GM19023 (cell line): ENCODE data around the gene IRF8.
A peak's percentile ranks its signal among the peaks of the same experiment; 100 is the strongest.
"Not testable (repeated sequence)": the region's sequence is repeated elsewhere in the genome, so short reads cannot be mapped to it uniquely, and the experiment has no call there.

Source experiments
- ATAC-seq: cut with Tn5 transposase; IDR thresholded peaks from one replicate; pipeline ENCODE4 v1.9.1; 2021; ENCODE audit warnings: mild to moderate bottlenecking, moderate library complexity; ENCODE audit not compliant: unreplicated experiment

IRF8 gene

GRCh38 chr16:85891776-85892166, 7.2 kb upstream of the IRF8 start:
- no peak for ATAC-seq

- no peak for ATAC-seq
Measured at GRCh38 chr16:85892760-85893159, 6.2 kb upstream of the IRF8 start.

GRCh38 chr16:85894266-85894665, 4.7 kb upstream of the IRF8 start:
- ATAC-seq: no peak

- no peak for ATAC-seq
Measured at GRCh38 chr16:85897382-85897781, 1.6 kb upstream of the IRF8 start.

GRCh38 chr16:85899444-85899843, 482 bp downstream of the IRF8 start:
- no peak for ATAC-seq

- no peak for ATAC-seq
Measured at GRCh38 chr16:85900027-85900792, 1.2 kb downstream of the IRF8 start.

- ATAC-seq: no peak
Measured at GRCh38 chr16:85901110-85901509, 2.1 kb downstream of the IRF8 start.

- no peak for ATAC-seq
Measured at GRCh38 chr16:85901773-85902365, 2.9 kb downstream of the IRF8 start.

GRCh38 chr16:85902366-85903155, 3.6 kb downstream of the IRF8 start:
- ATAC-seq: peak; percentile 62

- no peak for ATAC-seq
Measured at GRCh38 chr16:85903559-85903958, 4.6 kb downstream of the IRF8 start.

- ATAC-seq: no peak
Measured at GRCh38 chr16:85905110-85906095, 6.4 kb downstream of the IRF8 start.

- no peak for ATAC-seq
Measured at GRCh38 chr16:85906349-85906748, 7.4 kb downstream of the IRF8 start.

GRCh38 chr16:85907231-85907630, 8.3 kb downstream of the IRF8 start:
- ATAC-seq: not testable (repeated sequence)

GRCh38 chr16:85908444-85908843, 9.5 kb downstream of the IRF8 start:
- ATAC-seq: no peak

- no peak for ATAC-seq
Measured at GRCh38 chr16:85908889-85909589, 10.1 kb downstream of the IRF8 start.

GRCh38 chr16:85909932-85910853, 11.2 kb downstream of the IRF8 start:
- ATAC-seq: no peak

GRCh38 chr16:85910854-85911247, 11.9 kb downstream of the IRF8 start:
- ATAC-seq: no peak

GRCh38 chr16:85911251-85911930, 12.4 kb downstream of the IRF8 start:
- ATAC-seq: no peak
